HG02852 (cell line): ENCODE measurements around the gene SOCS6.

Source experiments
- ATAC-seq: cut with Tn5 transposase; IDR thresholded peaks from one replicate; pipeline ENCODE4 v1.9.1; 2021; ENCODE audit warnings: mild to moderate bottlenecking, moderate library complexity; ENCODE audit not compliant: unreplicated experiment

Gene SOCS6

GRCh38 chr18:70288171-70288850 lies 534 bp upstream of the SOCS6 start:
- ATAC-seq = peak; percentile 19

- ATAC-seq = peak; percentile 56
These were observed 787 bp downstream of the SOCS6 start for GRCh38 chr18:70289351-70290312.

- ATAC-seq = no peak
These were observed 1.8 kb downstream of the SOCS6 start for GRCh38 chr18:70290482-70291294.

- no peak for ATAC-seq
These were observed 2.4 kb downstream of the SOCS6 start for GRCh38 chr18:70291295-70291574.

- ATAC-seq = no peak
These were observed 3.8 kb downstream of the SOCS6 start for GRCh38 chr18:70292628-70293027.

GRCh38 chr18:70293166-70293565 lies 4.3 kb downstream of the SOCS6 start:
- peak; percentile 16 for ATAC-seq

- ATAC-seq = no peak
These were observed 5.8 kb downstream of the SOCS6 start for GRCh38 chr18:70294471-70295191.

- ATAC-seq = no peak
These were observed 6.6 kb downstream of the SOCS6 start for GRCh38 chr18:70295192-70296188.

- ATAC-seq = no peak
These were observed 7.4 kb downstream of the SOCS6 start for GRCh38 chr18:70296289-70296688.

GRCh38 chr18:70296781-70297180 lies 7.9 kb downstream of the SOCS6 start:
- ATAC-seq = no peak

- ATAC-seq = no peak
These were observed 10.5 kb downstream of the SOCS6 start for GRCh38 chr18:70299393-70299792.

GRCh38 chr18:70301667-70302066 lies 12.8 kb downstream of the SOCS6 start:
- no peak for ATAC-seq

GRCh38 chr18:70308555-70309294 lies 19.9 kb downstream of the SOCS6 start:
- no peak for ATAC-seq

GRCh38 chr18:70310560-70311320 lies 21.9 kb downstream of the SOCS6 start:
- ATAC-seq = no peak

GRCh38 chr18:70311726-70312125 lies 22.9 kb downstream of the SOCS6 start:
- ATAC-seq = no peak

- no peak for ATAC-seq
These were observed 24.8 kb downstream of the SOCS6 start for GRCh38 chr18:70313640-70314039.

GRCh38 chr18:70314151-70314782 lies 25.4 kb downstream of the SOCS6 start:
- ATAC-seq = no peak

GRCh38 chr18:70319187-70319586 lies 30.3 kb downstream of the SOCS6 start:
- ATAC-seq = no peak
